Ishikawa (cell line): Measurements from ENCODE around the gene SYNGR2.

Experiments used
- CEBPB ChIP-seq: IDR thresholded peaks from 2 replicates; pipeline ENCODE4 v1.6.1; 2012
- CREB1 ChIP-seq: IDR thresholded peaks from 2 replicates; pipeline ENCODE4 v1.6.1; 2012; ENCODE audit warnings: low read depth
- EGR1 ChIP-seq: IDR thresholded peaks from 2 replicates; pipeline ENCODE4 v1.6.1; 2012
- EP300 ChIP-seq: IDR thresholded peaks from 2 replicates; pipeline ENCODE4 v1.6.1; 2012; ENCODE audit warnings: borderline replicate concordance
- FOXM1 ChIP-seq: IDR thresholded peaks from 2 replicates; pipeline ENCODE4 v1.6.1; 2012; ENCODE audit warnings: low read depth, borderline replicate concordance
- NFIC ChIP-seq: IDR thresholded peaks from 2 replicates; pipeline ENCODE4 v1.6.1; 2012
- RAD21 ChIP-seq: IDR thresholded peaks from 2 replicates; pipeline ENCODE4 v1.6.1; 2012; ENCODE audit warnings: low read depth
- TAF1 ChIP-seq: IDR thresholded peaks from 2 replicates; pipeline ENCODE4 v1.6.1; 2012; ENCODE audit warnings: low read depth, mild to moderate bottlenecking
- TCF12 ChIP-seq: IDR thresholded peaks from 2 replicates; pipeline ENCODE4 v1.6.1; 2012; ENCODE audit warnings: low read depth
- TEAD4 ChIP-seq: IDR thresholded peaks from 2 replicates; pipeline ENCODE4 v1.6.1; 2012
- YY1 ChIP-seq: IDR thresholded peaks from 2 replicates; pipeline ENCODE4 v1.6.1; 2012; ENCODE audit warnings: low read depth
- ZBTB7A ChIP-seq: IDR thresholded peaks from 2 replicates; pipeline ENCODE4 v1.6.1; 2012; ENCODE audit warnings: low read depth
- TF ChIP-seq, protein P1 (sequence below): IDR thresholded peaks from 2 replicates; pipeline ENCODE4 v1.6.1; 2012
- TF ChIP-seq, protein P2 (sequence below): IDR thresholded peaks from 2 replicates; pipeline ENCODE4 v1.6.1; 2012
- TF ChIP-seq, protein P3 (sequence below): IDR thresholded peaks from 2 replicates; pipeline ENCODE4 v1.6.1; 2012; ENCODE audit warnings: low read depth, mild to moderate bottlenecking

The SYNGR2 gene

DNA sequence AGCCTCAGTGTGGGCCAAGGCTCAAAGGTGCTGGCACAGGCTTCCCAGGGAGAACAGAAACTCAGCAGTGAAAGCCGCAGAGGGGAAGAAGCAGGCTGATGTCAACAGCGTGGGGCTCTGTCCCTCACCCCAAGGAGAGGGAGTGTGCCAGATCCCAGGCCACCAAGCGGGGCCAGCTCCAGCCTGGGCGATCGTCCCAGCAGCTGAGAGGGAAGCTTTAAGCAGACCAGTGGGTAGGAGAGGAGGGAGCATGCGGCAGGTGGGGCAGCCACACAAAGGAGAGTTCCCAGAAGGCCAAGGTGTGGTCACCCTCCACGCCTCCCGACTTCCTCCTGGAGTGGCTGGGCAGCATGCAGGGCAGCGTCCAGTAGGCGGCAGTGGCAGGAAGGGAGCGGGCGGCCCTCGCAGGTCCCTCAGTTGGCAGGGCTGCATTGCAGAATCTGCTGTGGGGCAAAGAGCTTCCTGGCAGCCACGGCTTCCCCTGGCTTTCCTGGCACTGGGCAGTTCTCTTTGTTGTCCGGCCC, 6.0 kb downstream of the SYNGR2 start:
- TF ChIP-seq CEBPB (no peak), TCF12 (0 out of 2 replicates have a peak, but pooled peaks have one; percentile 14), EP300 (0 out of 2 replicates have a peak, but pooled peaks have one; percentile 13), YY1 (no peak), RAD21 (peak; percentile 53; the same call in 1 of the 2 replicates), CREB1 (no peak), NFIC (no peak), EGR1 (no peak), TAF1 (no peak), ZBTB7A (no peak), FOXM1 (no peak), TEAD4 (no peak)
- TF ChIP-seq, protein P1, sequence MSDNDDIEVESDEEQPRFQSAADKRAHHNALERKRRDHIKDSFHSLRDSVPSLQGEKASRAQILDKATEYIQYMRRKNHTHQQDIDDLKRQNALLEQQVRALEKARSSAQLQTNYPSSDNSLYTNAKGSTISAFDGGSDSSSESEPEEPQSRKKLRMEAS: peak; percentile 68
- TF ChIP-seq, protein P2, sequence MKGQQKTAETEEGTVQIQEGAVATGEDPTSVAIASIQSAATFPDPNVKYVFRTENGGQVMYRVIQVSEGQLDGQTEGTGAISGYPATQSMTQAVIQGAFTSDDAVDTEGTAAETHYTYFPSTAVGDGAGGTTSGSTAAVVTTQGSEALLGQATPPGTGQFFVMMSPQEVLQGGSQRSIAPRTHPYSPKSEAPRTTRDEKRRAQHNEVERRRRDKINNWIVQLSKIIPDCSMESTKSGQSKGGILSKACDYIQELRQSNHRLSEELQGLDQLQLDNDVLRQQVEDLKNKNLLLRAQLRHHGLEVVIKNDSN: no peak
- TF ChIP-seq, protein P3, sequence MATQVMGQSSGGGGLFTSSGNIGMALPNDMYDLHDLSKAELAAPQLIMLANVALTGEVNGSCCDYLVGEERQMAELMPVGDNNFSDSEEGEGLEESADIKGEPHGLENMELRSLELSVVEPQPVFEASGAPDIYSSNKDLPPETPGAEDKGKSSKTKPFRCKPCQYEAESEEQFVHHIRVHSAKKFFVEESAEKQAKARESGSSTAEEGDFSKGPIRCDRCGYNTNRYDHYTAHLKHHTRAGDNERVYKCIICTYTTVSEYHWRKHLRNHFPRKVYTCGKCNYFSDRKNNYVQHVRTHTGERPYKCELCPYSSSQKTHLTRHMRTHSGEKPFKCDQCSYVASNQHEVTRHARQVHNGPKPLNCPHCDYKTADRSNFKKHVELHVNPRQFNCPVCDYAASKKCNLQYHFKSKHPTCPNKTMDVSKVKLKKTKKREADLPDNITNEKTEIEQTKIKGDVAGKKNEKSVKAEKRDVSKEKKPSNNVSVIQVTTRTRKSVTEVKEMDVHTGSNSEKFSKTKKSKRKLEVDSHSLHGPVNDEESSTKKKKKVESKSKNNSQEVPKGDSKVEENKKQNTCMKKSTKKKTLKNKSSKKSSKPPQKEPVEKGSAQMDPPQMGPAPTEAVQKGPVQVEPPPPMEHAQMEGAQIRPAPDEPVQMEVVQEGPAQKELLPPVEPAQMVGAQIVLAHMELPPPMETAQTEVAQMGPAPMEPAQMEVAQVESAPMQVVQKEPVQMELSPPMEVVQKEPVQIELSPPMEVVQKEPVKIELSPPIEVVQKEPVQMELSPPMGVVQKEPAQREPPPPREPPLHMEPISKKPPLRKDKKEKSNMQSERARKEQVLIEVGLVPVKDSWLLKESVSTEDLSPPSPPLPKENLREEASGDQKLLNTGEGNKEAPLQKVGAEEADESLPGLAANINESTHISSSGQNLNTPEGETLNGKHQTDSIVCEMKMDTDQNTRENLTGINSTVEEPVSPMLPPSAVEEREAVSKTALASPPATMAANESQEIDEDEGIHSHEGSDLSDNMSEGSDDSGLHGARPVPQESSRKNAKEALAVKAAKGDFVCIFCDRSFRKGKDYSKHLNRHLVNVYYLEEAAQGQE: no peak

DNA sequence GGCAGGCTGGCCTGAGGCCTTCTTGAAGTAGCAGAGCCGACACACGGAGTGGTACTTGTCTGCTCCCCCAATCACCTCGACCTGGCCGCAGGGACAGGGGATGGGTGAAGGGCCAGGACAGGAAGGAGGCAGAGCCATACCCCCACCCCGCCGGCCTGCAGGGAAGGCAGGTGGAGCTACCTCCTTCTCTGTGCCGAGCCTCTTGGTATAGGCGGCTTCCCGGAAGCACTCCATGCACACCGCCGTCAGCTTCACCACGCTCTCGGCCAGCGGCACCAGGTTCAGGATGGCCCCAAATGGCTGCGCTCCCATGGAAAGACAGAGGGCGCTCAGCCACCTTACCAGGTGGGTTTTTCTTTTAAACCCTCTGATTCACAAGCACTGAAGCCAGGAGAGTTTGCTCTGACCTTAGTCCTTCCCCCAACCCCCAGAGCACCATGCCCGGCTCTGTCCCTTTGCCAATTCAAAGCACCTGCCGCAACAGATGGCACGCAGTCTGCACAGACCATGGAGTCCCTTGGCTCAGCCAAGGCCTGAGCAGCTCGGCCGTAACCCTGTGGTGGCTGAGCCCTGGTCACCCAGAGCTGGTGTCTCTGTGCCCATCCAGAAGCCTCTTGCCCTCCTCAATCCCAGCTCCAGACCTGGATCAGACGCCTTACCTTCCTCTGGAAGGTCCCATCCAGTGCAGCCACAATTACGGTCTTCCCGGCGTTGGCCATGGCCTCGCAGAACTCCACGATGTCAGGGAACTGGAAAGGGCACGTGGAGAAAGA, 6.7 kb downstream of the SYNGR2 start:
- no peak for TF ChIP-seq FOXM1
- TF ChIP-seq RAD21: no peak
- no peak for TF ChIP-seq NFIC
- TF ChIP-seq, protein P3: no peak
- TF ChIP-seq TAF1: no peak
- TF ChIP-seq, protein P1: no peak
- no peak for TF ChIP-seq ZBTB7A
- TF ChIP-seq TCF12: no peak
- TF ChIP-seq, protein P2: no peak
- TF ChIP-seq EP300: no peak
- no peak for TF ChIP-seq EGR1
- no peak for TF ChIP-seq YY1
- no peak for TF ChIP-seq CEBPB
- TF ChIP-seq CREB1: no peak

DNA sequence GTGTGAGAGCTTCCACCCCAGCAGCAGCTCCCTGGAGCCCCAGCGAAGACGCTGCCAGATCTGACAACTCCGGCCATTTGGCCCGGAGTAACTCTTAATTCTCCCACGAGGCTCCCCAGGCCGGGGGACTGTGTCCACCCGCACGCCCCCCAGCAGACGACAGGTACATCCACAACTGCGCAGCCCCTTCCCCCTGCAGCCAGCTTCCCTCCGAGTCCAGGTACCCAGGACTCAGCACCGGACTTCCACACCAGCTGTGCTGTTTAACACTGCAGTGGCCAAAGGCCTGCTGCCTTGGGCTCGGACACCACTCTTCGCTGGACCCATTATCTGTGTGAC, 7.2 kb downstream of the SYNGR2 start:
- no peak for TF ChIP-seq TAF1
- TF ChIP-seq, protein P1: no peak
- TF ChIP-seq CEBPB: no peak
- no peak for TF ChIP-seq ZBTB7A
- TF ChIP-seq RAD21: no peak
- TF ChIP-seq, protein P2: no peak
- no peak for TF ChIP-seq NFIC
- TF ChIP-seq FOXM1: no peak
- TF ChIP-seq, protein P3: no peak
